NCI-H2227 (cell line): ENCODE results near the gene FMO1.
A peak's percentile ranks its signal among the peaks of the same experiment; 100 is the strongest.
"Not testable (repeated sequence)": the region's sequence is repeated elsewhere in the genome, so short reads cannot be mapped to it uniquely, and the experiment has no call there.

Source experiments
- DNase-seq: peaks from one replicate; lab custom pipeline; 2025; ENCODE audit not compliant: unreplicated experiment; lab: John Stamatoyannopoulos, UW

FMO1 gene, protein sequence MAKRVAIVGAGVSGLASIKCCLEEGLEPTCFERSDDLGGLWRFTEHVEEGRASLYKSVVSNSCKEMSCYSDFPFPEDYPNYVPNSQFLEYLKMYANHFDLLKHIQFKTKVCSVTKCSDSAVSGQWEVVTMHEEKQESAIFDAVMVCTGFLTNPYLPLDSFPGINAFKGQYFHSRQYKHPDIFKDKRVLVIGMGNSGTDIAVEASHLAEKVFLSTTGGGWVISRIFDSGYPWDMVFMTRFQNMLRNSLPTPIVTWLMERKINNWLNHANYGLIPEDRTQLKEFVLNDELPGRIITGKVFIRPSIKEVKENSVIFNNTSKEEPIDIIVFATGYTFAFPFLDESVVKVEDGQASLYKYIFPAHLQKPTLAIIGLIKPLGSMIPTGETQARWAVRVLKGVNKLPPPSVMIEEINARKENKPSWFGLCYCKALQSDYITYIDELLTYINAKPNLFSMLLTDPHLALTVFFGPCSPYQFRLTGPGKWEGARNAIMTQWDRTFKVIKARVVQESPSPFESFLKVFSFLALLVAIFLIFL

GRCh38 chr1:171248302-171248701 lies at the start of gene FMO1:
FMO1 (plus strand) TSS chr1:171248494; CDS start chr1:171258088, 9,594 bp downstream.
- no peak for DNase-seq

DNA sequence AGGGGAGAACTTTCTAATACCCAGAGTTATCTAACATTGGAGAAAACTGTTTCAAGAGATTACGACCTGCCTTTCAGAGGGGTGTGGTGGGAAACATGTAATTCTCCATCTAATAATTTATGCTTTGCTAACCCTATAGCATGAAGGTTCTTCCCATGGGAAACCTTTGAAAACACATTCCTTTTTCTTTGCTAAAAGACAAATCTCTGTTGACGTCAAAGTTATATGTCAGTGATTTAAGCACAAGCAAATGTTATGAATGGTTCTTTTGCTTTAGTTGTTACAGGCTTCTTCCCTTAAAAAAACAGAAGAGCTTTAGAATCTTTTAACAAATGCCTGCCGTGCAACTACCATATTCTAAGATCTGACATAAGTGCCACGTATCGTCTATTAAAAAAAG lies 44.0 kb upstream of the FMO1 start:
- DNase-seq = no peak

GRCh38 chr1:171206204-171206977 lies 41.9 kb upstream of the FMO1 start:
- no peak for DNase-seq

DNA sequence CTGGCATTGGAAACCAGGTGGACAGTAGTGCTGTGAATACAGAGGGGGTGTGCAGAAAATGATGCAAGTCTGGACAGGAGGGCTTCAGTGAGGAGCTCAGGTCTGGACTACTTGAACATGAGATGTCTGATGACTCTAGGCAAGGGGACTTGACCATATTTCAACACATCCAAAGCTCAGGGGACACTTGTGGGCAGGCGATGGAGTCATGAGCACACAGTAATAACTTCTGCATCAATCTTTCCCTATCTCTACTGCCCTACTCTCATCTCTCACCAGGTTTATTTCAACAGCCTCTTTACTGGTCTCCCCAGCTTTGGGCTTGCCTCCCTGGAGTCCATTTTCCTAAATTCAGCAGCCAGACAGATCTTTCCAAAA lies 41.3 kb upstream of the FMO1 start:
- no peak for DNase-seq

- DNase-seq = no peak
Measured at GRCh38 chr1:171207377-171207776, 40.9 kb upstream of the FMO1 start.

DNA sequence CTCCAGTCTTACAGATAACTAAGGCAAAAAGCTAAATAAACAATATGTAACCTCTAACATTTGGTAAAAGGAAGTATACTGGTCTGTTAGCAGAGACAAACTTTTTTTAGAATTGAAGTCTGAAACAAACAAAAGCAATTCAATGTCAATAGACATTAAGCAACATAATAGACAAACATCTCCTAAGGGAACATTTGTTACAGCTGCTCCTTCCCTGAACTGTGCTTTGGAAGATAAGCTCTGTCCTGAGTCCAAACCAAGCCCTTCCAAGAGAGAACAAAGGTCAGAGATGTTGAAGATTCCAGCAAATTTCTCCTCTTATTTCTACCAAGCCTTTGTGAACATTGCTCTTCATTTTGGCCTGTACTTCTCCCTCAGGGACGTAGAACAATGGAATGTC lies 37.9 kb upstream of the FMO1 start:
- DNase-seq = no peak

DNA sequence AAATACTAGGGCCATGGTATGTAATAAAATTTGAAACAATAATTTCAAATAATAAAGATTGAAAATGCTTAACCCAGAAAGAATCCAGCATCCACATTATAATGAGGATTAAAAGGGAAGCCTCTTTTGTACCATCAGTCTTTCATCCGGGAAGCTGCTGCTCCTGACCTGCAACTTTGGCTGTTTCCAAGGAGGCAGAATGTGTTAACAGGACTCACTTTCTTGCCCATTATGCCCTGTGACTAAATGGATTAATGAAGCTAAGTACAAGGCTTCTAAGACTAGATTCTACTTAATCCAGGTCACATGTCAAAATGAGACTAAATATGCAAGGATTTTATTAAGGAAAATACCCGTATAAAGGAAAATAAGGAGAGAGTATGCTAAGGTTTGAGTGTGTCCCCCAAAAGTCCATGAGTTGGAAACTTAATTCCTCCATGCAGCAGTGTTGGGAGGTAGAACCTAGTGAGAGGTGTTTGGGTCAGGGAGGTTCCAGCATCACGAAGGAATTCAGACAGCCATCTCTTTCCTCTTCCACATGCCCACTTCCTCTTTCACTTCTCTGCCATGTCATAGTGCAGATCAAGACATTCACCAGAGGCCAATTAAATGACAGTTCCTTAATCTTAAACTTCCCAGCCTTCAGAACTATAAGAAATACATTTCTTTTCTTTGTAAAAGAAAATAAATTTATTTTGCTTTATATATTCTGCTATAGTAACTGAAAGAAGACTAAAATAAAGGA lies 35.5 kb upstream of the FMO1 start:
- no peak for DNase-seq

- DNase-seq = no peak
Measured at GRCh38 chr1:171213559-171214454, 34.5 kb upstream of the FMO1 start.

DNA sequence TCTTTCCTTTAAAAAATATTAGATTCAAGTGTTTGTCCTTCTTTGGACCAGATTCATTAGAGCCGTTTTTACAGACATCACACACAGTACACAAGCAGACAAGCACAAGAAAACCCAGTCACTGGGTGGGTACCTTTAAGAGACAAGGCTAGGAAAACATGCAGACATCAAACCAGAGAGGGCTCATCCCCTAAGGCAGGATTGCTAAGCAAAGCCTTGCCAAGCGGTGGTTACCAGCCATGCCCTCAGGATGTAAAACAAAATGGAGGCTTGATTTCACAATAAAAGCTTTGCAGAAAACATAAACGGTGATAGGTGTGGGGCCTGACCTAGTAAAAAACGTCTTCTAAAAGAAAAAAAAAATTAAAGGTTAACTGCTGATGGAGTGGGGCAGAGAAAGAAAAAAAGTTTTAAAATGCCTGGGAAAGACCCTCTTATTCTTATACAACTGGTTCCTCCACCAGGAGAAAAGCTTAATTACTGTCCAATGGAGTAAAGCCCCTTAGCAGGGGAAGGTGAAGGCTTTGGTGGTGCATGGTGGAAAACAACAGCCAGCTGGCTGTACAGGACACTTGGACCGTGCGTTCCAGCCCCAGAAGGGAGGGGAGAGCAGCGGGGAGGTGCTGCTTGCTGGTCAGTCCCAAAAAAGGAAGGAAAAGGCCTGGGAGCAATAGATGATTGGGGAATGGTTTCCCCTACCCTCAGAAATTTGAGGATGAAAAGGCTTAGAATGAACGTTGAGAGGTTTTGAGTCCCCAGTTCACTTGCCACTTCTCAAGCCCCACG lies 30.4 kb upstream of the FMO1 start:
- no peak for DNase-seq

GRCh38 chr1:171218661-171219060 lies 29.6 kb upstream of the FMO1 start:
- no peak for DNase-seq

DNA sequence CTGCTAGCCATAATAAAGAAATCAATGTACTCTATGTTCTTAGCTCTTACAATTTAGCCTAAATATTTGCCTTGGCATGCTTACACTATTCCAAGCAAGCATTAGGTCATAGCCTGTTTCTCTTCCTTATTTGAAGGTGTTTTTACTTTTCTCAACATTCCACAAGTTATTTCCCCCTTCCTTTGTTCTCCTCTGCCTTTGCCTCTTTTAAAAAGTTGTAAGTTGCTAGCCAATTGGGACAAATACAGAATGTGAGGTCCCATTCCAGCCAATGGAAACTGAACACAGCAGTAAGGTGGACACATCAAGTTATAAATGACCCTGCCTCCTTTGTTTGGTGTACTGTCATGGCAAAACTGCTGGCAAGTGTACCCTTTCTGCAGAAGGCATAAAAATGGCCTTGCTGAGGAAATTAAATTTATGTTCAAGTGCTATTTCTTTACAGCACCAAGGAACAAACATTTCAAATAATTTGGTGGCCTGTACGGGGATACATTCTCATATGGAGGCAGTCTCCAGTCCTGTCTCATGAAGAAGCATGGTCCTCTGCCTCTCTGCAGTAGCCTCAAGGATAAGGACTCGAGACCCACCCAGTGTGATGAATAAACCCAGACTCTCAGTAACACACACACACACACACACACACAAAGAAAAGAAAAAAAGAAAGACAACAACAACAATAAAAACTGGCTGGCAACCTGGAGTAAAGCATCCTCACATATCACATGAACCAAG lies 28.8 kb upstream of the FMO1 start:
- DNase-seq = no peak

DNA sequence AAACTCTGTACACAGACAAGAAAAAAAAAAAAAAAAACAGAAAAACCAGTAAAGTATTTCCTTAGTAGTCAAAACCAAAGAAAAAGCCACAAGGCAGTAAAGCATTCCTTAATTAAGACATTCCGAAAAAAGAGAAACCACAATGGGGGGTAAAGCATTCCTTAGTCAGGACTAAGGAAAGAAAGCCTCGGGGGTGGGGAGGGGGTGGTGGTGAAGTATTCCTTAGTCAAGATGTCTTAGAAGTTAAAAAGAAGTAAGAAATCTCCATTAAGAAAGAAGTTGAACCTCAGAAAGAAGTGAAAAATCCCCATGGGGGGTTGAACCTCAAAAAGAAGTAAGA lies 28.2 kb upstream of the FMO1 start:
- DNase-seq = no peak

DNA sequence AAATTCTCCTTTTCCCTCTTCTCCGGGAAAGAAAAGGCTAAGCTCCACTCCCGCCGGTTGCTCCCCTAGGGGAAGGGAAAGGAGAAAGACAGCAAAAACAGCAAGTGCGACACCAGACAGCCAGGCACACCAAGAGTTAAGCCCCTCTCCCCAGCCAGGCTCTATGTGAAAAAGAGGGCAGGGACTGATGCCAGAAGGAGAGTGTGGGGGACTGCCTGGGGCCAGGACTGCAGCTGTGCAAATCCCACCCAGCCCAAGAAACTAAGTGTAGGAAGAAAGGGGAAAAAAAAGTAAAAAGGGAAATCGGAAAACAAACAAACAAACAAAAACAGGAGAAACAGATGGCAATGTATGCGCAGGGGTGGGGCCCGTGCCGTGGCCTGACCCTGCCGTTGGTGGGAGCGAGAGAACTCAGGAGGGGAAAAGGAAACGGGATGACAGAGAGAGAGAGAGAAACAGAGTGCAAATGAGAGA lies 27.7 kb upstream of the FMO1 start:
- no peak for DNase-seq

DNA sequence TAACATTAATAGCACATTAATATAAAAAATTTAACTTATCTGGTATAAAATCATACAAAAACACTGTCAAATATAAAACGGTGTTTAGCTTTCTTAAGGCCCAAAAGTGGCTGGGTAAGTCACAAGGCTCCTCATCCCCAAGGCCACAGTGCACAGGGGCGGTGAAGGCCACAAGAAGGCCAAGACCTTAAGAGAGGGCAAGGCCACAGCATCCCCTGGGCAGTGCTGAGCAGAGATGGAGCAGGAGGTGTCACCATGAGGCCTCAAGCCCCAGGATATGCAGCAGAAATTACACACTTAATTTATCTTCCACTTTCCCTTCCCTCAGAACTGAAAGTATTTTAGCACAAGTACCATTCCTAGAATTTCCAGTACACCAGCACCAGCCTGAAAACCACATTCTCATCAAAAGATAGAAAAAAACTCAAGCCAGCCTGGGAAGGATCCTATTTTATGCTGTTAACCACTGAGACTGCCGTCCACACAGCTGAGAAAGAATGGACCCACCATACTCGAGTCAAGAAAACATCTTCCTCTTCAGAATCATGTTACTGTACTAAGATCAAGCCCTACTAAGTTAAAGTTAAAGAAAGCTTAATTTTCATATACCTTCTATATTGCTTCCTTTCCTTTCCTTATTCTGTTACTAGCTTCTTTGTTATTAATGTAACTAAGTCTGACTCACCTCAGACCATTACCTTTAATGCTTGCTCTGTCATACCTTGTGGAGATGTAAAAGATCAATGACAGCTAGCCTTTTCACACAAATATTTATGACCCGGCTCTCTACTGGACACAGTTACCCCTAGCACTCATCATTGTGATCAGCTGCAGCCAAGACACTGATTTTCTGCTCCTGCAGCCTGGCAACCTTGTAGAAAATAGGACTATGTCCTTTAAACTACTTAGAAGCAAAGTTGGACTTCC lies 26.4 kb upstream of the FMO1 start:
- no peak for DNase-seq

GRCh38 chr1:171222936-171223335 lies 25.4 kb upstream of the FMO1 start:
- DNase-seq = no peak

GRCh38 chr1:171224257-171224656 lies 24.0 kb upstream of the FMO1 start:
- DNase-seq = not testable (repeated sequence)

DNA sequence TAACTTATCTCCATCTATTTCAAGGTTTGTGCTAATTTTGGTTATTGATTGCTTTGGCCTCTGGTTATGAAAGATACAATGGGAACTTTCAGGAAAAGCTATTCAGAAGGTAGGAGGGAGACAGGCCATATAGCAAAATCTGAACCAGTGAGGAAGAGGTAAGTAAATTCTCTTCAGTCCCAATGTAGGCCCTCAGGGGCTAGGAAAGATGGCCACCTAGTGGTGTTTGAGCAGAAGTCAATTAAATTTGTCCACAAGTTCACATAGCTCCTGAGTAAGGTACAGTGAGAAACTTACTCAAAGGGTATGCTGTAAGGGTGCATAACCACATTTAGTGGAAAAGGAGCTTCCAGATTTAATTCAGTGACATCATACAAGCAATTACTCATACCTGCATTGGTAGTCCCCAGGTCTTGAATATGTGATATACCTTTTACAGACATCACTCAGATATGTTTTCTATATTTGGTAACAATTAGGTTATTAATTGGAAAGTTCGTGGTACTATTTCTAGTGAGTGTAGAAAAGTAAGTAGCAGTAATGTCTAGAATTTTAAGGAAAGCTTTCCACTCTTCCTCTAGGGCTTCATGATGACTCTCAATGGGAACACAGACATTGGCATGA lies 21.4 kb upstream of the FMO1 start:
- DNase-seq = peak; percentile 24
